CD4-positive, alpha-beta T cell (primary cell): ENCODE results near the gene PKLR. TPM values are rescaled to one million over a fixed set of nuclear protein-coding genes. Genes with fewer than 3 reads are reported as not detected.

Experiments
- ATAC-seq: fragments of 200-7000 bp; cut with Tn5 transposase; one replicate; pipeline ENCODE4 v1.10.0; 2022; ENCODE audit warnings: mild to moderate bottlenecking; ENCODE audit not compliant: poor library complexity
- CTCF ChIA-PET: fragments of 350-600 bp; sonication (Branson Sonifier 250); formaldehyde crosslinking; loops from one replicate; lab custom pipeline; 2021; ENCODE audit warnings: antibody characterized with exemption, inconsistent platforms; lab: Charles Lee
- POLR2A ChIA-PET: fragments of 350-600 bp; sonication (Branson Sonifier 250); formaldehyde crosslinking; loops from one replicate; lab custom pipeline; 2021; ENCODE audit warnings: antibody characterized with exemption, inconsistent platforms; lab: Charles Lee
- DNase-seq, 14 experiments: peaks; one replicate each; pipeline ENCODE4 v3.0.0-alpha.2; 2013 to 2020; ENCODE audit warnings: mixed read lengths in 2 of 14
- H3K27ac ChIP-seq, 2 donors: one replicate each; pipeline versions ENCODE4 v1.5.1 to v1.7.0; 2013; ENCODE audit warnings: low read length in 2 of 2, low read depth in 1 of 2, mild to moderate bottlenecking in 1 of 2
- H3K27me3 ChIP-seq, 2 experiments: 1 replicate in 1 of 2; 2 replicates in 1 of 2; pipeline versions ENCODE4 v1.6.1 to v1.7.0; 2013; ENCODE audit warnings: low read length in 2 of 2, control low read depth in 1 of 2, mild to moderate bottlenecking in 1 of 2, moderate library complexity in 1 of 2; ENCODE audit not compliant: insufficient read depth in 2 of 2, control insufficient read depth in 1 of 2
- H3K36me3 ChIP-seq: one replicate; pipeline ENCODE4 v1.6.1; 2013; ENCODE audit warnings: low read length, control low read depth; ENCODE audit not compliant: insufficient read depth
- H3K4me1 ChIP-seq: one replicate; pipeline ENCODE4 v1.6.1; 2013; ENCODE audit warnings: low read length, control low read depth; ENCODE audit not compliant: insufficient read depth
- H3K4me3 ChIP-seq: one replicate; pipeline ENCODE4 v1.5.1; 2013; ENCODE audit warnings: mild to moderate bottlenecking, low read length, moderate library complexity
- H3K9me3 ChIP-seq, 2 experiments: 1 replicate in 1 of 2; 2 replicates in 1 of 2; pipeline versions ENCODE4 v1.6.1 to v1.7.0; 2013; ENCODE audit warnings: low read length in 2 of 2, mild to moderate bottlenecking in 2 of 2, control low read depth in 1 of 2, moderate library complexity in 1 of 2; ENCODE audit not compliant: control insufficient read depth in 1 of 2, insufficient read depth in 1 of 2
- H3K27ac Mint-ChIP-seq: one replicate; pipeline ENCODE4 v1.8.0; 2020; ENCODE audit warnings: mixed read lengths
- H3K27me3 Mint-ChIP-seq: one replicate; pipeline ENCODE4 v1.8.0; 2021; ENCODE audit warnings: mixed read lengths
- H3K36me3 Mint-ChIP-seq: one replicate; pipeline ENCODE4 v1.8.0; 2021; ENCODE audit warnings: low read depth, mixed read lengths
- H3K4me1 Mint-ChIP-seq: one replicate; pipeline ENCODE4 v1.8.0; 2021; ENCODE audit warnings: low read depth, mixed read lengths
- H3K4me3 Mint-ChIP-seq: one replicate; pipeline ENCODE4 v1.8.0; 2020; ENCODE audit warnings: mild to moderate bottlenecking, mixed read lengths
- H3K9me3 Mint-ChIP-seq: one replicate; pipeline ENCODE4 v1.8.0; 2020; ENCODE audit warnings: mixed read lengths
- intact Hi-C, 2 experiments: fragments of 100-400 bp; cut with DNase I in 1 of 2; cut with micrococcal nuclease in 1 of 2; formaldehyde crosslinking; loops; one replicate each; pipeline versions ENCODE4 v1.15.1 to v1.9.0; 2023 to 2025; cut with DNase I, micrococcal nuclease
- total RNA-seq, 174 experiments: library from RNA in 2 of 174; stranded (reverse) in 2 of 174; gene quantifications; one replicate each; pipeline ENCODE4 v1.2.3 and lab custom pipeline; 2021 to 2026
- TF ChIP-seq, protein P1 (sequence below): fragments of 200-600 bp; IDR thresholded peaks from one replicate; pipeline ENCODE4 v1.8.0; 2022; ENCODE audit warnings: antibody characterized with exemption, mild to moderate bottlenecking

The PKLR gene
- total RNA-seq, 2 experiments from 2014 or later, result not detected

DNA sequence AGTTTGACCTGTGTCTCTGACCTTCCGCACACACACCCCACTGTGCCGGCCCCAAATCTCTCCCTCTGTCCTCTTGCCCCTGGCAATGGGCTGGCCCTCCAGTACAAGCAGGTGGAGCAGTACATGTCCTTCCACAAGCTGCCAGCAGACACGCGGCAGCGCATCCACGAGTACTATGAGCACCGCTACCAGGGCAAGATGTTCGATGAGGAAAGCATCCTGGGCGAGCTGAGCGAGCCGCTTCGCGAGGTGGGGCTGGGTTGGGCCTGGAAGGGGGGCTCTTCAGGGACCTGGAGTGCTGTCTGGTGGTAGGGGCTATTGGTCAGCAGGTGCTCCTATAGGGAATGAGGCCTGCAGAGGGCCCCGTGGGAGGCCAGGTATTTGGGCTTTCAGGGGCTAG, 16.2 kb downstream of the PKLR start:
- DNase-seq, result no peak
- no peak overlapping the region for H3K4me3 Mint-ChIP-seq
- no peaks in the 10 kb centered on the region for H3K36me3 ChIP-seq
- no peaks in the 10 kb centered on the region for H3K4me1 ChIP-seq
- ChIA-PET POLR2A (no interaction called here), CTCF (no interaction called here)
- intact Hi-C loops, result no loop called here
- H3K4me3 ChIP-seq, result no peak overlapping the region
- no peak for ATAC-seq
- TF ChIP-seq, protein P1, sequence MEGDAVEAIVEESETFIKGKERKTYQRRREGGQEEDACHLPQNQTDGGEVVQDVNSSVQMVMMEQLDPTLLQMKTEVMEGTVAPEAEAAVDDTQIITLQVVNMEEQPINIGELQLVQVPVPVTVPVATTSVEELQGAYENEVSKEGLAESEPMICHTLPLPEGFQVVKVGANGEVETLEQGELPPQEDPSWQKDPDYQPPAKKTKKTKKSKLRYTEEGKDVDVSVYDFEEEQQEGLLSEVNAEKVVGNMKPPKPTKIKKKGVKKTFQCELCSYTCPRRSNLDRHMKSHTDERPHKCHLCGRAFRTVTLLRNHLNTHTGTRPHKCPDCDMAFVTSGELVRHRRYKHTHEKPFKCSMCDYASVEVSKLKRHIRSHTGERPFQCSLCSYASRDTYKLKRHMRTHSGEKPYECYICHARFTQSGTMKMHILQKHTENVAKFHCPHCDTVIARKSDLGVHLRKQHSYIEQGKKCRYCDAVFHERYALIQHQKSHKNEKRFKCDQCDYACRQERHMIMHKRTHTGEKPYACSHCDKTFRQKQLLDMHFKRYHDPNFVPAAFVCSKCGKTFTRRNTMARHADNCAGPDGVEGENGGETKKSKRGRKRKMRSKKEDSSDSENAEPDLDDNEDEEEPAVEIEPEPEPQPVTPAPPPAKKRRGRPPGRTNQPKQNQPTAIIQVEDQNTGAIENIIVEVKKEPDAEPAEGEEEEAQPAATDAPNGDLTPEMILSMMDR, result no peak
- H3K27me3 ChIP-seq, result no peaks in the 10 kb centered on the region
- no peaks in the 10 kb centered on the region for H3K27me3 Mint-ChIP-seq
- no peak overlapping the region for H3K27ac Mint-ChIP-seq
- no peaks in the 10 kb centered on the region for H3K9me3 Mint-ChIP-seq
- H3K4me1 Mint-ChIP-seq, result no peaks in the 10 kb centered on the region
- no peaks in the 10 kb centered on the region for H3K9me3 ChIP-seq
- H3K27ac ChIP-seq, result no peak overlapping the region
- H3K36me3 Mint-ChIP-seq, result no peaks in the 10 kb centered on the region

GRCh38 chr1:155284476-155284875, 16.8 kb downstream of the PKLR start:
- no peaks in the 10 kb centered on the region for H3K27me3 ChIP-seq
- no peak overlapping the region for H3K27ac ChIP-seq
- ATAC-seq, result no peak
- Mint-ChIP-seq H3K27ac (no peak overlapping the region), H3K4me1 (peaks cover 3% of the 10 kb centered on the region), H3K4me3 (no peak overlapping the region), H3K9me3 (no peaks in the 10 kb centered on the region), H3K27me3 (no peaks in the 10 kb centered on the region), H3K36me3 (no peaks in the 10 kb centered on the region)
- ChIA-PET POLR2A (no interaction called here), CTCF (no interaction called here)
- DNase-seq, result no peak
- TF ChIP-seq, protein P1, result no peak
- H3K4me1 ChIP-seq, result no peaks in the 10 kb centered on the region
- H3K9me3 ChIP-seq, result no peaks in the 10 kb centered on the region
- intact Hi-C loops, result no loop called here
- no peaks in the 10 kb centered on the region for H3K36me3 ChIP-seq
- no peak overlapping the region for H3K4me3 ChIP-seq

DNA sequence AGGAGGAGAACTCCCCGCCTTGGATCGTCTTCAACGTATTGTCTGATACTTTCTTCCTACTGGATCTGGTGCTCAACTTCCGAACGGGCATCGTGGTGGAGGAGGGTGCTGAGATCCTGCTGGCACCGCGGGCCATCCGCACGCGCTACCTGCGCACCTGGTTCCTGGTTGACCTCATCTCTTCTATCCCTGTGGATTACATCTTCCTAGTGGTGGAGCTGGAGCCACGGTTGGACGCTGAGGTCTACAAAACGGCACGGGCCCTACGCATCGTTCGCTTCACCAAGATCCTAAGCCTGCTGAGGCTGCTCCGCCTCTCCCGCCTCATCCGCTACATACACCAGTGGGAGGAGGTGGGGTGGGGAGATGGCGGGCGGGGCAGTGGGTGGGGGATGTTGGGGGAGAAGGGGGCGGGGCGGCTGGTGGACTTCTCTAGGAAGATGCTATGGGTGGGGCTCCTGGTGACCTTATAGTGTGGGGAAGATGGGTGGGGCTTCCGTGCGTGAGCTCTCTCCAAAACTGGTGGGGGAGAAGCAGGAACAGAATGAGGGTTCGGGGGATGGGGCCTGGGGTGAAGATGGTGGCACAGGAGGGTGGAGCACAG, 18.6 kb downstream of the PKLR start:
- no peaks in the 10 kb centered on the region for H3K27me3 ChIP-seq
- no peaks in the 10 kb centered on the region for H3K9me3 ChIP-seq
- DNase-seq (no peak), ATAC-seq (no peak)
- ChIA-PET CTCF (no interaction called here), POLR2A (no interaction called here)
- intact Hi-C loops, result no loop called here
- Mint-ChIP-seq H3K27me3 (no peaks in the 10 kb centered on the region), H3K36me3 (no peaks in the 10 kb centered on the region), H3K9me3 (no peaks in the 10 kb centered on the region), H3K4me3 (no peak overlapping the region), H3K4me1 (peaks cover 14% of the 10 kb centered on the region), H3K27ac (no peak overlapping the region)
- no peaks in the 10 kb centered on the region for H3K36me3 ChIP-seq
- TF ChIP-seq, protein P1, result no peak
- peaks cover 10% of the 10 kb centered on the region for H3K4me1 ChIP-seq
- H3K4me3 ChIP-seq, result no peak overlapping the region
- no peak overlapping the region for H3K27ac ChIP-seq
